Suprapubic skin (tissue), 4 donors: Measurements from ENCODE around the gene POLR2M. TPM values are rescaled to one million over a fixed set of nuclear protein-coding genes. Genes with fewer than 3 reads are reported as not detected.
A peak's percentile ranks its signal among the peaks of the same experiment; 100 is the strongest.

Experiments
- DNase-seq, 2 donors: peaks; one replicate each; pipeline ENCODE4 v3.0.0-alpha.2; 2019; ENCODE audit warnings: low spot score in 2 of 2
- H3K27ac ChIP-seq: fragments of 200-600 bp; sonication (generic); one replicate; pipeline ENCODE4 v1.5.1; 2019
- H3K27me3 ChIP-seq: fragments of 200-600 bp; sonication (generic); one replicate; pipeline ENCODE4 v1.5.1; 2019
- H3K36me3 ChIP-seq: fragments of 200-600 bp; sonication (generic); one replicate; pipeline ENCODE4 v1.5.1; 2019
- H3K4me1 ChIP-seq: fragments of 200-600 bp; sonication (generic); one replicate; pipeline ENCODE4 v1.5.1; 2019
- H3K4me3 ChIP-seq: fragments of 200-600 bp; sonication (generic); one replicate; pipeline ENCODE4 v1.5.1; 2019; ENCODE audit warnings: mild to moderate bottlenecking
- H3K9me3 ChIP-seq: fragments of 200-600 bp; sonication (generic); one replicate; pipeline ENCODE4 v1.5.1; 2019
- EP300 ChIP-seq: sonication (generic); formaldehyde crosslinking; IDR thresholded peaks from one replicate; pipeline ENCODE4 v1.6.1; 2017; ENCODE audit warnings: antibody characterized with exemption
- POLR2A ChIP-seq, 2 donors: fragments of 450-650 bp; IDR thresholded peaks; one replicate each; pipeline ENCODE4 v1.6.1; 2017; ENCODE audit warnings: antibody characterized with exemption in 2 of 2, mild to moderate bottlenecking in 2 of 2, moderate library complexity in 2 of 2
- POLR2AphosphoS5 ChIP-seq, 3 donors: sonication (generic); formaldehyde crosslinking; IDR thresholded peaks; one replicate each; pipeline ENCODE4 v1.6.1; 2017; ENCODE audit warnings: antibody characterized with exemption in 3 of 3
- WGBS: methylation state at CpG from one replicate; pipeline ENCODE4 v1.1.5; 2018; 5-methylcytosine and 5-hydroxymethylcytosine counted together
- total RNA-seq, 4 donors: library from RNA; depleted of rRNA; stranded (reverse); fragments of >200 nt; gene quantifications; one replicate each; pipeline ENCODE4 v1.1.0, GENCODE V29; 2016
- TF ChIP-seq, protein P1 (sequence below), 2 donors: fragments of 200-600 bp in 1 of 2; fragments of 450-650 bp in 1 of 2; sonication (generic) in 1 of 2; IDR thresholded peaks; one replicate each; pipeline ENCODE4 v1.5.1; 2016 to 2019; ENCODE audit warnings: antibody characterized with exemption in 2 of 2, mild to moderate bottlenecking in 1 of 2, moderate library complexity in 1 of 2

POLR2M gene
- total RNA-seq = 100 to 1,000 TPM in 2 of 4 donors, 10 to 100 TPM in 2; 61.9 to 329 (median 135) TPM

DNA sequence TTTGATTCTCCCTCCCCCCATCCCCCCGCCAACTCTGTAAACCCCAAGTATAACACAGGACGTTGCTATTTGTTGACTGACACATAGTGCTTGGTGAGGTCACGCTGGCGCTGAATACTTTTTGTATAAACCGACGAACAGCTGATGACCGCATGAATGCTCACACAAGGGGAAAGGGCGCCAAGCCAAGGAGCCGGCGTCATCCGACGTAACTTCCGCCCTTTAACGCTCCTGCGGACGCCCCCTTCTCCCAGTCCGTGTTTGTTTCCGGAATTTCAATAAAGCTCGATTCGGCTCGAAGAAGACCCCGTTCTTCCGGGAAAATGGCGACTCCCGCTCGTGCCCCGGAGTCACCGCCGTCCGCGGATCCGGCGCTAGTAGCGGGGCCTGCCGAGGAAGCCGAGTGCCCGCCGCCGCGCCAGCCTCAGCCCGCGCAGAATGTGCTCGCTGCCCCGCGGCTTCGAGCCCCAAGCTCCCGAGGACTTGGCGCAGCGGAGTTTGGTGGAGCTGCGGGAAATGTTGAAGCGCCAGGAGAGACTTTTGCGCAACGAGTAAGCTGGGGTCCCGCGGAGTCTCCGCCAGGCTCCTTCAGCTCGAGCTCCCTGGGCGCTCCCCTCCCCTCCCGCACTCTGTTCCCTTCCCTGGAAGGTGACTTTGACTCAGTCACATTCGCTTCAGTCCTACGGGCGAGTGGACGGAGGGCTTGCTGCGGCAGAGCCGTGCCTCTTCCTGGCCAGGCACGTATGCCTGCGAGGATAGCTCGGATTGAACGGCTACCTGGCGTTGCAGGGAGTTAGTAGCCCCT is at the start of gene POLR2M:
POLR2M (plus strand) TSS at position 310 of the 805 bp plus-strand sequence; CDS start at position 439, 129 bp downstream.
- no peak for TF ChIP-seq EP300
- TF ChIP-seq POLR2A (IDR thresholded peaks at IDR 0.05) = peak in 1 of 2 donors; percentile 67
- TF ChIP-seq, protein P1, sequence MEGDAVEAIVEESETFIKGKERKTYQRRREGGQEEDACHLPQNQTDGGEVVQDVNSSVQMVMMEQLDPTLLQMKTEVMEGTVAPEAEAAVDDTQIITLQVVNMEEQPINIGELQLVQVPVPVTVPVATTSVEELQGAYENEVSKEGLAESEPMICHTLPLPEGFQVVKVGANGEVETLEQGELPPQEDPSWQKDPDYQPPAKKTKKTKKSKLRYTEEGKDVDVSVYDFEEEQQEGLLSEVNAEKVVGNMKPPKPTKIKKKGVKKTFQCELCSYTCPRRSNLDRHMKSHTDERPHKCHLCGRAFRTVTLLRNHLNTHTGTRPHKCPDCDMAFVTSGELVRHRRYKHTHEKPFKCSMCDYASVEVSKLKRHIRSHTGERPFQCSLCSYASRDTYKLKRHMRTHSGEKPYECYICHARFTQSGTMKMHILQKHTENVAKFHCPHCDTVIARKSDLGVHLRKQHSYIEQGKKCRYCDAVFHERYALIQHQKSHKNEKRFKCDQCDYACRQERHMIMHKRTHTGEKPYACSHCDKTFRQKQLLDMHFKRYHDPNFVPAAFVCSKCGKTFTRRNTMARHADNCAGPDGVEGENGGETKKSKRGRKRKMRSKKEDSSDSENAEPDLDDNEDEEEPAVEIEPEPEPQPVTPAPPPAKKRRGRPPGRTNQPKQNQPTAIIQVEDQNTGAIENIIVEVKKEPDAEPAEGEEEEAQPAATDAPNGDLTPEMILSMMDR (IDR thresholded peaks at IDR 0.05) = no peak
- TF ChIP-seq POLR2AphosphoS5 (IDR thresholded peaks at IDR 0.05) = peak in 1 of 3 donors; percentile 90
- DNase-seq = peak; percentile 98
- H3K9me3 ChIP-seq = no peaks in the 10 kb centered on the region

DNA sequence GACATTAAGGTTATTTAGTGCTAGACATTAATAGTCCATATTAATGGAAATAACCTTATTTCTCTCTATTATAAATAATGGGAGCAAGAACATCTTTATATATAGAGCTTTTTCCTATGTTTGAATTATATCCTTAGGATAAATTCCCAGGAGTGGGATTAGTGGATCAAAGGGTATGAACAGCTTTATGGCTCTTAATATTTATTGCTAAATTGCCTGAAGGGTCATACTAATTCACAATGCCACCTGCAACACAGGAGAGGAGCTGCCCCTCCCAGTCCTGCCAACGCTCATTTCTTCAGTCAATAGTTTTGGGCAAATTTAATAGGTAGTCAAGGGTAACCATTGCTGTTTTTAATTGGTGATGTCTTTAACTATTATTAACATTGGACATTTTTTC is 48.9 kb upstream of the POLR2M start:
- TF ChIP-seq EP300 (no peak), POLR2A (IDR thresholded peaks at IDR 0.05) (no peak), POLR2AphosphoS5 (IDR thresholded peaks at IDR 0.05) (no peak)
- TF ChIP-seq, protein P1 (IDR thresholded peaks at IDR 0.05) = no peak
- no peaks in the 10 kb centered on the region for H3K27me3 ChIP-seq
- DNase-seq = no peak
- 73% methylated on average over 1 of the region's 1 CpG for WGBS
- no peaks in the 10 kb centered on the region for H3K36me3 ChIP-seq
- H3K9me3 ChIP-seq = no peaks in the 10 kb centered on the region
- no peaks in the 10 kb centered on the region for H3K4me1 ChIP-seq
- H3K4me3 ChIP-seq = no peak overlapping the region
- no peak overlapping the region for H3K27ac ChIP-seq

More for the DNA sequence above, at the start of gene POLR2M:
- Histone ChIP-seq H3K36me3 (peaks cover 22% of the 10 kb centered on the region), H3K4me3 (peak within 1 kb of the TSS; percentile 99), H3K4me1 (peaks cover 38% of the 10 kb centered on the region), H3K27ac (peak within 1 kb of the TSS; percentile 96), H3K27me3 (no peaks in the 10 kb centered on the region)
- 2% methylated on average over 22 of the region's 70 CpGs for WGBS

- TF ChIP-seq, protein P1 (IDR thresholded peaks at IDR 0.05) = no peak
- H3K27me3 ChIP-seq = no peaks in the 10 kb centered on the region
- no peak for DNase-seq
- H3K36me3 ChIP-seq = no peaks in the 10 kb centered on the region
- no peak overlapping the region for H3K4me3 ChIP-seq
- H3K4me1 ChIP-seq = no peaks in the 10 kb centered on the region
- no peak overlapping the region for H3K27ac ChIP-seq
- WGBS = 68% methylated on average over 3 of the region's 3 CpGs
- H3K9me3 ChIP-seq = no peaks in the 10 kb centered on the region
Measured at GRCh38 chr15:57662091-57662744, 44.3 kb upstream of the POLR2M start.

DNA sequence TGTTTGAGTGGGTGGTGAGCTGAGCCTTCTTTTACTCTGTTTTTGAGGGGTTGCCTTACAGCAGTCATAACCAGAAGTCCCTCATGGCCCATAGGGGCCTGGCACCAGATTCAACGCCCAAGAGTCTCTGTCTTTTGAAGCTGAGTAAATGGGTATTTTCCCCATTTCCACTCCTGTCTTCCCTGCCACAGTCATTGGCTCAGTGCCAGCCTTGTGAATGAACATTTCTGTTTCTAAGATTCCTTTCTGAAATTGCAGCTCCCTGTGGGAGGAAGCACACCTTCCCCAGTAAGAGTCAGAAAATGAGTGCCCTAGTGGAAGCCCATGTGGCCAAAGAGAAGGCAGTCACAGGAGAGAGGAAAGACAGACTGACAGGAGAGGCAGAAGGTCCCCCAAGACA is 43.7 kb upstream of the POLR2M start:
- TF ChIP-seq EP300 (no peak), POLR2A (IDR thresholded peaks at IDR 0.05) (no peak), POLR2AphosphoS5 (IDR thresholded peaks at IDR 0.05) (no peak)
- TF ChIP-seq, protein P1 (IDR thresholded peaks at IDR 0.05) = no peak
- no peak overlapping the region for H3K27ac ChIP-seq
- no peak overlapping the region for H3K4me3 ChIP-seq
- 70% methylated on average over 1 of the region's 1 CpG for WGBS
- no peaks in the 10 kb centered on the region for H3K27me3 ChIP-seq
- H3K4me1 ChIP-seq = no peaks in the 10 kb centered on the region
- no peaks in the 10 kb centered on the region for H3K9me3 ChIP-seq
- no peak for DNase-seq
- no peaks in the 10 kb centered on the region for H3K36me3 ChIP-seq

DNA sequence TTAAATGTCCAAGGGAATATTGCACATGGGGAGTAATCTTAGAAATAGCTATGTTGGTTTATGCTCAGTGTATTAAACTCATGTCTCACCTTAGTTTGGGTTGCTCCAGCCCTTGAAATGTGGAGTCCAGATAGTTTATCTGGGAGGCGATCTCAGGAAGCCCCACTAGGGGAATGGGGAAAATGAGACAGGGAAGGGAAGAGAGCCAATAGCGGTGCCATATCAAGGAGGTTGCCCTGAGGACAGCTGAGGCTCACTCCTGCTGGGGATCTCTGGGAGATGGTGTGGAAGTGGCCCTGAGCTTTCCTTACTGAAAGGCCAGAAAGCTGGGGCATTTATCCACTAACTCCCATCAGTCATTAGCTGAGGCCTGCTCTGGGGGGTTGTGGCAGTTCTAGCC is 43.3 kb upstream of the POLR2M start:
- H3K27me3 ChIP-seq = no peaks in the 10 kb centered on the region
- H3K4me1 ChIP-seq = no peaks in the 10 kb centered on the region
- no peaks in the 10 kb centered on the region for H3K9me3 ChIP-seq
- DNase-seq = no peak
- no peak overlapping the region for H3K4me3 ChIP-seq
- TF ChIP-seq, protein P1 (IDR thresholded peaks at IDR 0.05) = no peak
- no peak for TF ChIP-seq EP300
- TF ChIP-seq POLR2A (IDR thresholded peaks at IDR 0.05) = no peak
- TF ChIP-seq POLR2AphosphoS5 (IDR thresholded peaks at IDR 0.05) = no peak
- WGBS = 93% methylated on average over 2 of the region's 2 CpGs
- no peaks in the 10 kb centered on the region for H3K36me3 ChIP-seq
- no peak overlapping the region for H3K27ac ChIP-seq
